K562 (cell line): Measurements from ENCODE around the gene NUDT22. TPM values are rescaled to one million over a fixed set of nuclear protein-coding genes. Genes with fewer than 3 reads are reported as not detected.
A peak's percentile ranks its signal among the peaks of the same experiment; 100 is the strongest.

Source experiments
- CBX2 ChIP-seq: fragments of 200-600 bp; sonication (generic); IDR thresholded peaks from one replicate; pipeline ENCODE4 v1.6.1; 2012; ENCODE audit warnings: mild to moderate bottlenecking, low read length, inconsistent platforms; ENCODE audit not compliant: insufficient read depth, poor library complexity, severe bottlenecking
- CC2D1A ChIP-seq: fragments of 450-650 bp; IDR thresholded peaks from 2 replicates; pipeline ENCODE4 v1.6.1; 2017; ENCODE audit warnings: mild to moderate bottlenecking
- CCNT2 ChIP-seq: IDR thresholded peaks from 2 replicates; pipeline ENCODE4 v1.6.1; 2011; ENCODE audit warnings: borderline replicate concordance, low read depth, mild to moderate bottlenecking, moderate library complexity, mixed read lengths, low read length; ENCODE audit not compliant: insufficient read length; ENCODE audit errors: extremely low read depth
- FOXA1 ChIP-seq: fragments of 450-650 bp; IDR thresholded peaks from 2 replicates; pipeline ENCODE4 v1.6.1; 2016; ENCODE audit warnings: mild to moderate bottlenecking, borderline replicate concordance
- HDAC3 ChIP-seq: fragments of 450-650 bp; IDR thresholded peaks from 2 replicates; pipeline ENCODE4 v1.6.1; 2018; ENCODE audit warnings: borderline replicate concordance, mild to moderate bottlenecking, moderate library complexity; ENCODE audit not compliant: partially characterized antibody
- HDAC6 ChIP-seq: IDR thresholded peaks from 2 replicates; pipeline ENCODE4 v1.6.1; 2012; ENCODE audit warnings: low read depth, mild to moderate bottlenecking, control low read depth, inconsistent platforms, low read length, moderate library complexity
- MBD1 ChIP-seq: fragments of 250-450 bp; sonication (Bioruptor Pico); IDR thresholded peaks from 2 replicates; pipeline ENCODE4 v1.8.0; 2022; ENCODE audit warnings: inconsistent platforms
- NRF1 ChIP-seq, 2 experiments: fragments of 450-650 bp; IDR thresholded peaks in 1 of 2; conservative IDR thresholded peaks in 1 of 2; 2 replicates each; pipeline ENCODE4 v1.6.1; 2014; ENCODE audit warnings: mild to moderate bottlenecking in 2 of 2
- PCBP1 ChIP-seq: fragments of 200-400 bp; formaldehyde crosslinking; IDR thresholded peaks from 2 replicates; pipeline ENCODE4 v1.6.1; 2018; ENCODE audit warnings: mild to moderate bottlenecking, low read depth, low read length; ENCODE audit not compliant: poor library complexity, severe bottlenecking
- PML ChIP-seq: IDR thresholded peaks from 2 replicates; pipeline ENCODE4 v1.6.1; 2012; ENCODE audit warnings: low read length, inconsistent platforms
- POLR2G ChIP-seq: fragments of 200-400 bp; formaldehyde crosslinking; IDR thresholded peaks from 2 replicates; pipeline ENCODE4 v1.6.1; 2017; ENCODE audit warnings: low read depth, mild to moderate bottlenecking, antibody characterized with exemption, low read length, moderate library complexity
- RHOXF2B ChIP-seq: fragments of 250-450 bp; sonication (Bioruptor Pico); conservative IDR thresholded peaks from 2 replicates; pipeline ENCODE4 v1.5.1; 2021
- SAFB2 ChIP-seq: fragments of 200-400 bp; formaldehyde crosslinking; IDR thresholded peaks from 2 replicates; pipeline ENCODE4 v1.6.1; 2018; ENCODE audit warnings: borderline replicate concordance, low read length, low read depth, moderate library complexity; ENCODE audit not compliant: severe bottlenecking
- TAF7 ChIP-seq: fragments of 450-650 bp; IDR thresholded peaks from 2 replicates; pipeline ENCODE4 v1.6.1; 2016; ENCODE audit warnings: missing genetic modification characterization, missing compliant biosample characterization
- XRCC3 ChIP-seq: fragments of 450-650 bp; IDR thresholded peaks from 2 replicates; pipeline ENCODE4 v1.6.1; 2017; ENCODE audit warnings: mild to moderate bottlenecking, moderate library complexity
- ZBTB33 ChIP-seq: sonication (generic); formaldehyde crosslinking; IDR thresholded peaks from 2 replicates; pipeline ENCODE4 v1.8.1; 2023; ENCODE audit warnings: mild to moderate bottlenecking, missing genetic modification reagents
- ZC3H8 ChIP-seq: fragments of 450-650 bp; IDR thresholded peaks from 2 replicates; pipeline ENCODE4 v1.6.1; 2017
- ZNF212 ChIP-seq: fragments of 450-650 bp; formaldehyde crosslinking; IDR thresholded peaks from 2 replicates; pipeline ENCODE4 v1.4.0; 2020; ENCODE audit warnings: mild to moderate bottlenecking
- polyA plus RNA-seq, 8 experiments: library from polyadenylated mRNA; depleted of rRNA in 4 of 8; stranded (reverse) in 5 of 8; unstranded in 3 of 8; fragments of >200 nt; fragmentation: Nextera tagmentation in 2 of 8; fragmentation: Illumina TruSeq in 1 of 8; extraction: Ambion mirVana in 2 of 8; extraction: Trizol in 1 of 8; gene quantifications; 2 replicates each; pipeline versions ENCODE4 v1.2.1 to v1.2.3, GENCODE V29; 2011 to 2014; ENCODE audit warnings: inconsistent platforms in 1 of 8, missing spikeins in 1 of 8
- total RNA-seq, 7 experiments: library from RNA; depleted of rRNA in 6 of 7; stranded (reverse); fragments of >200 nt in 6 of 7; fragmentation: Illumina TruSeq in 2 of 7; extraction: Trizol in 2 of 7; gene quantifications; 2 replicates each; pipeline versions ENCODE4 v1.2.1 to v1.2.3, GENCODE V29; 2011 to 2021; ENCODE audit warnings: low replicate concordance in 1 of 7
- TF ChIP-seq, protein P1 (sequence below), 2 experiments: IDR thresholded peaks; 2 replicates each; pipeline ENCODE4 v1.6.1; 2012; ENCODE audit warnings: improper control_type of control experiment in 2 of 2, low read depth in 2 of 2, low read length in 2 of 2, borderline replicate concordance in 1 of 2
- TF ChIP-seq, protein P2 (sequence below): fragments of 250-450 bp; sonication (Bioruptor Pico); IDR thresholded peaks from 2 replicates; pipeline ENCODE4 v1.4.0; 2020

The NUDT22 gene
- total and polyA plus RNA-seq, 9 of the 15 experiments (the other 6 are each of a cell fraction or from before 2014, with no cell fraction given) = 6.3 to 92.6 (median 37.4) TPM

DNA sequence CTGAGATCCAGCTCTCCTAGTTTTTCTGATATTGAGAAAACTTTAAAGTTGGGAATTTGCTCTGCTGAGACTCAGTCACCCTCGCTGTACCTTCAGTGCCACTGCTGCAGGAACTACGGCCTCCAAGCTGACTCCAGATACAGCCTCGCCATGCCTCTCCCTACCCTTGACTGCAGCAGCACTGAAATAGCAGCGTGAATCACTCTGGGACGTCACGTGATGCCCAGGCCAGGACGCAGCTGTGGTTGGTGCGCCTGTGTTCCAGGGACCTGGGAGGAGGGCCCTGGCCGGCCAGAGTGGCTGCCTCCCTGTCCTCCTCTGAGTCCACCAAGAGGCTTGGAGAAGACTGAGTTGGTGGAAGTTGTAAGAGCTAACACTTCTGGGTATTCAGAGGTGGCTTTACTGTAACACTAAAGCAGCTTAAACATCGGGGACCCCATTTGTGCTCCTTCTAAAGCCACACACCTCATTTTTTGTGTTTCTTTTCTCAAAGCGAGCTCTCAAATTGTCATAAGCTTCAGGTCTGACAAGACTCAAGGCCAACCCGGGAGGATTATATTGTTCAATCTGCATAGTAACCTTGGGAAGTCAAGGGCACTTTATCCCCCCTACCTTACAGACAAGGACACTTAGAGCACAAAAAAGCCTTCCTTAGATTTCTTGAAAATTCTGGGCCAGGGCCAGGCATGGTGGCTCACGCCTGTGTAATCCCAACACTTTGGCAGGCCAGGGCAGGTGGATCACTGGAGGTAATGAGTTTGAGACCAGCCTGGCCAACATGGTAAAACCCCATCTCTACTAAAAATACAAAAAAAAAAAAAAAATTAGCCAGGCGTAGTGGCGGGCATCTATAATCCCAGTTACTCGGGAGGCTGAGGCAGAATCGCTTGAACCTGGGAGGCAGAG, 44.3 kb upstream of the NUDT22 start (continued):
- TF ChIP-seq, protein P1, sequence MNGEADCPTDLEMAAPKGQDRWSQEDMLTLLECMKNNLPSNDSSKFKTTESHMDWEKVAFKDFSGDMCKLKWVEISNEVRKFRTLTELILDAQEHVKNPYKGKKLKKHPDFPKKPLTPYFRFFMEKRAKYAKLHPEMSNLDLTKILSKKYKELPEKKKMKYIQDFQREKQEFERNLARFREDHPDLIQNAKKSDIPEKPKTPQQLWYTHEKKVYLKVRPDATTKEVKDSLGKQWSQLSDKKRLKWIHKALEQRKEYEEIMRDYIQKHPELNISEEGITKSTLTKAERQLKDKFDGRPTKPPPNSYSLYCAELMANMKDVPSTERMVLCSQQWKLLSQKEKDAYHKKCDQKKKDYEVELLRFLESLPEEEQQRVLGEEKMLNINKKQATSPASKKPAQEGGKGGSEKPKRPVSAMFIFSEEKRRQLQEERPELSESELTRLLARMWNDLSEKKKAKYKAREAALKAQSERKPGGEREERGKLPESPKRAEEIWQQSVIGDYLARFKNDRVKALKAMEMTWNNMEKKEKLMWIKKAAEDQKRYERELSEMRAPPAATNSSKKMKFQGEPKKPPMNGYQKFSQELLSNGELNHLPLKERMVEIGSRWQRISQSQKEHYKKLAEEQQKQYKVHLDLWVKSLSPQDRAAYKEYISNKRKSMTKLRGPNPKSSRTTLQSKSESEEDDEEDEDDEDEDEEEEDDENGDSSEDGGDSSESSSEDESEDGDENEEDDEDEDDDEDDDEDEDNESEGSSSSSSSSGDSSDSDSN (IDR thresholded peaks at IDR 0.05; ENCODE audit: borderline replicate concordance in 1 of 2, low read depth in 2 of 2, low read length in 2 of 2) = peak; percentile 63 to 72; a peak in 1 of 4 replicates
- TF ChIP-seq ZC3H8 (no peak), XRCC3 (no peak), PML (no peak; the same call in 1 of the 2 replicates), ZBTB33 (CRISPR knock-in tag) (peak; percentile 35; the same call in 1 of the 2 replicates), HDAC6 (no peak), MBD1 (no peak), CBX2 (no peak), PCBP1 (no peak), HDAC3 (no peak), FOXA1 (no peak), TAF7 (no peak), NRF1 (conservative IDR thresholded peaks at IDR 0.05 in 1 of 2, IDR thresholded peaks at IDR 0.05 in 1 of 2) (peak; percentile 85 to 88), POLR2G (peak; percentile 75), CCNT2 (no peak), ZNF212 (CRISPR knock-in tag) (no peak), SAFB2 (no peak), RHOXF2B (CRISPR knock-in tag) (0 out of 2 replicates have a peak, but pooled peaks have one; percentile 68), CC2D1A (peak; percentile 98)
- TF ChIP-seq, protein P2, sequence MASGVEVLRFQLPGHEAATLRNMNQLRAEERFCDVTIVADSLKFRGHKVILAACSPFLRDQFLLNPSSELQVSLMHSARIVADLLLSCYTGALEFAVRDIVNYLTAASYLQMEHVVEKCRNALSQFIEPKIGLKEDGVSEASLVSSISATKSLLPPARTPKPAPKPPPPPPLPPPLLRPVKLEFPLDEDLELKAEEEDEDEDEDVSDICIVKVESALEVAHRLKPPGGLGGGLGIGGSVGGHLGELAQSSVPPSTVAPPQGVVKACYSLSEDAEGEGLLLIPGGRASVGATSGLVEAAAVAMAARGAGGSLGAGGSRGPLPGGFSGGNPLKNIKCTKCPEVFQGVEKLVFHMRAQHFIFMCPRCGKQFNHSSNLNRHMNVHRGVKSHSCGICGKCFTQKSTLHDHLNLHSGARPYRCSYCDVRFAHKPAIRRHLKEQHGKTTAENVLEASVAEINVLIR (CRISPR knock-in tag) = no peak
